Fibroblast of lung (primary cell): ENCODE data around the gene KPNA6. TPM values are rescaled to one million over a fixed set of nuclear protein-coding genes. Genes with fewer than 3 reads are reported as not detected.

Experiments used
- DNase-seq, 2 donors: peaks; one replicate each; pipeline versions ENCODE4 v3.0.0 to v3.0.0-alpha.2; 2010; ENCODE audit warnings: low read depth in 2 of 2
- H2AFZ ChIP-seq: 2 replicates; pipeline ENCODE4 v1.5.1; 2012; ENCODE audit warnings: low read length, control low read depth, inconsistent platforms
- H3K27ac ChIP-seq: 2 replicates; pipeline ENCODE4 v1.5.1; 2011; ENCODE audit warnings: low read length, control low read depth; ENCODE audit not compliant: insufficient read depth
- H3K27me3 ChIP-seq: 2 replicates; pipeline ENCODE4 v1.5.1; 2011; ENCODE audit warnings: mild to moderate bottlenecking, low read length; ENCODE audit not compliant: control insufficient read depth, insufficient read depth
- H3K36me3 ChIP-seq: 2 replicates; pipeline ENCODE4 v1.5.1; 2011; ENCODE audit warnings: low read length; ENCODE audit not compliant: control insufficient read depth, insufficient read depth
- H3K4me1 ChIP-seq: 2 replicates; pipeline ENCODE4 v1.5.1; 2011; ENCODE audit warnings: low read length; ENCODE audit not compliant: control insufficient read depth, insufficient read depth; ENCODE audit errors: extremely low read depth
- H3K4me2 ChIP-seq: 2 replicates; pipeline ENCODE4 v1.5.1; 2011; ENCODE audit warnings: low read length, control low read depth; ENCODE audit not compliant: insufficient read depth; ENCODE audit errors: extremely low read depth
- H3K4me3 ChIP-seq, 4 experiments: fragments of 200-600 bp in 1 of 4; sonication (generic) in 1 of 4; replicated peaks in 1 of 4; 2 replicates each; pipeline ENCODE4 v1.5.1; 2011 to 2016; ENCODE audit warnings: low read length in 4 of 4, low read depth in 3 of 4, mild to moderate bottlenecking in 3 of 4, control low read depth in 2 of 4, inconsistent platforms in 1 of 4, mixed read lengths in 1 of 4; ENCODE audit not compliant: insufficient read depth in 1 of 4; ENCODE audit errors: control extremely low read depth in 1 of 4
- H3K79me2 ChIP-seq: 2 replicates; pipeline ENCODE4 v1.5.1; 2012; ENCODE audit warnings: mild to moderate bottlenecking, low read length, inconsistent platforms; ENCODE audit not compliant: control insufficient read depth, insufficient read depth
- H3K9ac ChIP-seq: 2 replicates; pipeline ENCODE4 v1.5.1; 2011; ENCODE audit warnings: mild to moderate bottlenecking, low read length, control low read depth; ENCODE audit not compliant: insufficient read depth
- H3K9me3 ChIP-seq: 2 replicates; pipeline ENCODE4 v1.5.1; 2012; ENCODE audit warnings: low read depth, low read length; ENCODE audit not compliant: control insufficient read depth, insufficient read depth
- H4K20me1 ChIP-seq: 2 replicates; pipeline ENCODE4 v1.5.1; 2011; ENCODE audit warnings: low read length; ENCODE audit not compliant: control insufficient read depth, insufficient read depth; ENCODE audit errors: extremely low read depth
- CTCF ChIP-seq, 2 donors: IDR thresholded peaks in 1 of 2; conservative IDR thresholded peaks in 1 of 2; 1 replicate in 1 of 2; 2 replicates in 1 of 2; pipeline ENCODE4 v1.5.1; 2011 to 2012; ENCODE audit warnings: low read length in 2 of 2, control low read depth in 1 of 2, inconsistent platforms in 1 of 2, low read depth in 1 of 2, mild to moderate bottlenecking in 1 of 2
- EZH2 ChIP-seq: IDR thresholded peaks from 2 replicates; pipeline ENCODE4 v1.5.1; 2012; ENCODE audit warnings: low read length, control low read depth, mild to moderate bottlenecking; ENCODE audit errors: missing control alignments
- polyA plus RNA-seq, 2 donors: library from polyadenylated mRNA; depleted of rRNA in 1 of 2; stranded (reverse) in 1 of 2; unstranded in 1 of 2; fragments of >200 nt; gene quantifications; 2 replicates each; pipeline ENCODE4 v1.2.1, GENCODE V29; 2011 to 2012; ENCODE audit warnings: missing spikeins in 1 of 2
- total RNA-seq: library from RNA; depleted of rRNA; stranded (reverse); fragments of >200 nt; gene quantifications from 2 replicates; pipeline ENCODE4 v1.2.1, GENCODE V29; 2014

Gene KPNA6
- total and polyA plus RNA-seq, 2 donors (not counting 1 experiment from before 2014, with no cell fraction given), result 40.1 to 48.5 TPM

- H2AFZ ChIP-seq, result no peak within 1 kb of the TSS
- no peak within 1 kb of the TSS for H3K27ac ChIP-seq
- H3K4me2 ChIP-seq, result no peak within 1 kb of the TSS
- peaks cover 3% of the 10 kb centered on the region for H3K4me1 ChIP-seq
- no peaks in the 10 kb centered on the region for H3K27me3 ChIP-seq
- DNase-seq, result peak; percentile 31 to 55
- no peaks in the 10 kb centered on the region for H3K79me2 ChIP-seq
- H3K9ac ChIP-seq, result no peak within 1 kb of the TSS
- no peaks in the 10 kb centered on the region for H3K9me3 ChIP-seq
- TF ChIP-seq CTCF (conservative IDR thresholded peaks at IDR 0.05 in 1 of 2, IDR thresholded peaks at IDR 0.05 in 1 of 2; ENCODE audit: low read depth in 1 of 2, low read length in 2 of 2) (no peak), EZH2 (no peak)
- H4K20me1 ChIP-seq, result no peaks in the 10 kb centered on the region
- no peaks in the 10 kb centered on the region for H3K36me3 ChIP-seq
- no peak within 1 kb of the TSS for H3K4me3 ChIP-seq
These were observed 101.1 kb downstream of the KPNA6 start, which contains the start of gene DCDC2B for GRCh38 chr1:32208891-32209328. DCDC2B (plus strand) TSS chr1:32209089; CDS start chr1:32209094, 5 bp downstream.

GRCh38 chr1:32215629-32216480, 108.0 kb downstream of the KPNA6 start:
- no peaks in the 10 kb centered on the region for H3K9me3 ChIP-seq
- no peak overlapping the region for H2AFZ ChIP-seq
- peaks cover 16% of the 10 kb centered on the region for H3K36me3 ChIP-seq
- H3K27me3 ChIP-seq, result no peaks in the 10 kb centered on the region
- H3K79me2 ChIP-seq, result peaks cover 3% of the 10 kb centered on the region
- no peak overlapping the region for H3K27ac ChIP-seq
- peaks cover 7% of the 10 kb centered on the region for H3K4me1 ChIP-seq
- H3K4me3 ChIP-seq, result no peak overlapping the region
- DNase-seq, result peak; percentile 47 to 65
- no peak overlapping the region for H3K9ac ChIP-seq
- H3K4me2 ChIP-seq, result no peak overlapping the region
- TF ChIP-seq CTCF (conservative IDR thresholded peaks at IDR 0.05 in 1 of 2, IDR thresholded peaks at IDR 0.05 in 1 of 2; ENCODE audit: low read depth in 1 of 2, low read length in 2 of 2) (peak; percentile 75 to 84), EZH2 (no peak)
- no peaks in the 10 kb centered on the region for H4K20me1 ChIP-seq

- H3K27ac ChIP-seq, result no peak overlapping the region
- H3K36me3 ChIP-seq, result peaks cover 16% of the 10 kb centered on the region
- H2AFZ ChIP-seq, result no peak overlapping the region
- no peaks in the 10 kb centered on the region for H3K9me3 ChIP-seq
- H3K27me3 ChIP-seq, result no peaks in the 10 kb centered on the region
- H3K4me1 ChIP-seq, result peaks cover 12% of the 10 kb centered on the region
- H3K4me2 ChIP-seq, result no peak overlapping the region
- H3K79me2 ChIP-seq, result peaks cover 8% of the 10 kb centered on the region
- no peak for DNase-seq
- no peaks in the 10 kb centered on the region for H4K20me1 ChIP-seq
- no peak overlapping the region for H3K4me3 ChIP-seq
- TF ChIP-seq CTCF (conservative IDR thresholded peaks at IDR 0.05 in 1 of 2, IDR thresholded peaks at IDR 0.05 in 1 of 2; ENCODE audit: low read depth in 1 of 2, low read length in 2 of 2), result no peak
- no peak for TF ChIP-seq EZH2
- no peak overlapping the region for H3K9ac ChIP-seq
These were observed 108.7 kb downstream of the KPNA6 start for GRCh38 chr1:32216566-32216965.
